Airway epithelial cell (primary cell): Measurements from ENCODE around the gene CYB5R2. TPM values are rescaled to one million over a fixed set of nuclear protein-coding genes. Genes with fewer than 3 reads are reported as not detected.

Experiments used
- total RNA-seq: library from RNA; depleted of rRNA; stranded (reverse); fragments of >200 nt; gene quantifications from 2 replicates; pipeline ENCODE4 v1.2.3, GENCODE V29; 2015

Gene CYB5R2
- 15.2 and 30.1 TPM in 2 replicates for total RNA-seq

DNA sequence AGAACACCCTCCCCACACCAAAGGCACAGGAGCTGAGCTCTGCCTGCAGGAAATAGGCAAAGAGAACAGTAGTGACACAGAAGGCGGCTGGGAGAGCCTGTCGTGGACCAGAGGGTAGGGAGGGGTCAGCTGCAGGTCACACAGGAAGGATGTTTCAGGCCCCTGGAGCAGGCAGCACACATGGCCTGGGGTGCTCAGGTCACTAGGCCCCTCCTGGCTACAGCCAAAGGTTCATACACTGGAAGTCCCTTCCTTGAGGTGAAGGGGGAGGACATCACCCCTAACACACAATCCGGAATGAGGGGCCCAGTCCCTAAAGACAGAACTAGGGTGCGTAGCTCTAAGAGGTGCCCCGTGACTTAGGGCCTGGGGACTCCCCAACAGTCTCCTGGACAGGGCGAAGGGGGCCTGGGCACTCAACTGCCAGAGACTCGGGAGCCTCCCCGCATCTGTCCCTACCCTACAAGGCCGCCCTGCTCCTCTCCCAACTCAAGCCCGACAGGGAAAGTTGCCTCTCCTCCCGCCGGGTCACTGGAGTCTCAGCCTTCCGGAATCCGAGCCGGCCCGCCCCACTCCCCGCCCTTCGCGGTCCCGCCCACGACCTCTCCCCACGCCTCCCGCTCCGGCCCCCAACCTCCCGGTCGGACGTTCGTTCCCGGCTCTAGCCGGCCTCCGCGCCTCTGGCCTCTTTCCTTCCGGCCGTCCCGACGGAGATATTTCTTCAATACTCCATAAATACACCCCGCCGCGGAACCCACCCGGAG is at the start of gene CYB5R2:
TSS of gene CYB5R2 (minus strand) at position 541 of the 764 bp plus-strand sequence. CDS start 675 bp downstream, outside the sequence.

DNA sequence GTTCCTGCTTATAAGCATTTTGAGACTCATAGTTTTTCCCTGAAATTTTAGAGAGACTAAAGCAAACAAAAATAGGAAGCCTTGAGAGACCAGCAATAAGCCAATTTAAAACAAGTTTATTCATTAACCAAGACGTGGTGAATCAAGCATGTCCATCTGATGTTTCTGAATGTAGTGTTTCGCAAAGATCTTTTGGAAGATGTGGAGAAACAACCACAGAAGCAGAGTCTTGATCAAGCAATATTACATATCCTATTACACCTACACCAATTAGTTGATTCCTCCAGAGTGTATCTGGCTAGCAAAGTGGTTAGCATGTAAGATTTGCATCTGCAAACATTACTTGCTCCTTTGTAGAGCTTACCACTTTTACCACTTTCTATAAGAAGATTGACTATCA is 33.1 kb upstream of the CYB5R2 start, which contains the start of gene OVCH2:
TSS of gene OVCH2 (minus strand) at position 101 of the 400 bp plus-strand sequence. CDS start at position 18, 83 bp downstream.

Other genes with a start within 250 kb of the CYB5R2 start
- not detected in 2 replicates for gene OLFML1, start 188.0 kb downstream of the CYB5R2 start, total RNA-seq
- 14.1 and 19.8 TPM in 2 replicates for gene PPFIBP2, start 159.5 kb downstream of the CYB5R2 start, total RNA-seq
- 0.28 and 0.42 TPM in 2 replicates for gene OVCH2, start 33.0 kb upstream of the CYB5R2 start, total RNA-seq
- gene OR5P2, start 123.4 kb upstream of the CYB5R2 start, total RNA-seq = not detected in 2 replicates
- gene OR5P3, start 157.3 kb upstream of the CYB5R2 start, total RNA-seq = 0.63 TPM in 1 of 2 replicates, not detected in the other